Motor neuron (in vitro differentiated cells): Measurements from ENCODE around the gene ABCA2. TPM values are rescaled to one million over a fixed set of nuclear protein-coding genes. Genes with fewer than 3 reads are reported as not detected.

Experiments
- ATAC-seq, 8 experiments: fragments of 200-7000 bp; cut with Tn5 transposase; replicated peaks in 6 of 8; 2 replicates each; pipeline ENCODE4 v1.8.0; 2021; ENCODE audit warnings: mild to moderate bottlenecking in 8 of 8, moderate library complexity in 8 of 8
- H3K27ac ChIP-seq, 2 donors: fragments of 250-450 bp; sonication (Bioruptor Pico); 2 replicates each; pipeline ENCODE4 v1.9.0; 2021; ENCODE audit warnings: antibody characterized with exemption in 2 of 2, mild to moderate bottlenecking in 2 of 2, moderate library complexity in 1 of 2
- H3K4me1 ChIP-seq, 2 donors: fragments of 250-450 bp; sonication (Bioruptor Pico); replicated peaks in 1 of 2; 2 replicates each; pipeline ENCODE4 v1.6.1; 2021; ENCODE audit warnings: antibody characterized with exemption in 2 of 2, mild to moderate bottlenecking in 2 of 2, moderate library complexity in 1 of 2
- H3K4me3 ChIP-seq, 5 donors: fragments of 250-450 bp; sonication (Bioruptor Pico); 2 replicates each; pipeline ENCODE4 v1.9.0; 2021; ENCODE audit warnings: antibody characterized with exemption in 5 of 5, mild to moderate bottlenecking in 5 of 5, moderate library complexity in 4 of 5
- WGBS, 10 experiments: fragments of 450-650 bp; shearing (Covaris generic); methylation state at CpG; one replicate each; pipeline ENCODE4 v1.0.0; 2022; 5-methylcytosine and 5-hydroxymethylcytosine counted together
- in situ Hi-C, 9 experiments: fragments of 400-800 bp; cut with MboI; loops; one replicate each; pipeline ENCODE4 v1.15.0; 2021; ENCODE audit warnings: low sequenced_read_pairs in 9 of 9, low pct_unique_long_range_greater_than_20kb in 2 of 9; ENCODE audit not compliant: unreplicated experiment in 9 of 9
- total RNA-seq, 8 experiments: library from RNA; unstranded; fragments of 300-600 nt; gene quantifications; 2 replicates each; pipeline versions ENCODE4 v1.2.3 to v1.2.4, GENCODE V29; 2022

Gene ABCA2
- total RNA-seq, 8 experiments from 2014 or later = 8.1 to 27.9 (median 18.0) TPM

GRCh38 chr9:137056739-137057415 lies 28.8 kb upstream of the ABCA2 start:
- ATAC-seq = no peak
- WGBS, 10 experiments = 49 to 100% (median 80%) methylated on average over 1 to 13 of the region's 17 CpGs
- in situ Hi-C loops = no loop called here
- Histone ChIP-seq H3K4me3 (no peak overlapping the region), H3K4me1 (peaks cover 2 to 23% of the 10 kb centered on the region in 2 donors), H3K27ac (no peak overlapping the region)

GRCh38 chr9:137055385-137056364 lies 27.6 kb upstream of the ABCA2 start:
- in situ Hi-C loops = no loop called here
- Histone ChIP-seq H3K4me1 (peaks cover 2 to 23% of the 10 kb centered on the region in 2 donors), H3K4me3 (no peak overlapping the region), H3K27ac (no peak overlapping the region)
- peak; percentile 68 to 88 (median 81) for ATAC-seq
- 0 to 76% (median 17%) methylated on average over 1 to 5 of the region's 28 CpGs; no CpG with 5 or more reads in 4 of the 10 experiments for WGBS, 10 experiments

- Histone ChIP-seq H3K4me3 (no peak overlapping the region), H3K4me1 (peaks cover 2 to 23% of the 10 kb centered on the region in 2 donors), H3K27ac (no peak overlapping the region)
- peak in 1 of 8 experiments; percentile 4 for ATAC-seq
- 80 to 100% (median 100%) methylated on average over 1 to 3 of the region's 17 CpGs; no CpG with 5 or more reads in 7 of the 10 experiments for WGBS, 10 experiments
- in situ Hi-C loops = no loop called here
These were observed 26.9 kb upstream of the ABCA2 start for GRCh38 chr9:137054932-137055384.

GRCh38 chr9:137053944-137054931 lies 26.2 kb upstream of the ABCA2 start, which contains the start of gene ENTPD2:
ENTPD2 (minus strand) TSS chr9:137054061; CDS start chr9:137053997, 64 bp downstream.
- in situ Hi-C loops = no loop called here
- H3K4me1 ChIP-seq = peaks cover 2 to 26% of the 10 kb centered on the region in 2 donors
- H3K4me3 ChIP-seq = peak within 1 kb of the TSS in 3 of 5 donors; percentile 10 to 20 (median 13)
- 80 to 92% (median 86%) methylated on average over 4 of the region's 90 CpGs; no CpG with 5 or more reads in 7 of the 10 experiments for WGBS, 10 experiments
- H3K27ac ChIP-seq = no peak within 1 kb of the TSS
- ATAC-seq = peak in 6 of 8 experiments; percentile 2 to 37 (median 28)

- peaks cover 5 to 32% of the 10 kb centered on the region in 2 donors for H3K4me1 ChIP-seq
- in situ Hi-C loops = no loop called here
- ATAC-seq = peak in 1 of 8 experiments; percentile 0
- H3K4me3 ChIP-seq = peak overlapping the region in 3 of 5 donors; percentile 10 to 20 (median 13)
- H3K27ac ChIP-seq = no peak overlapping the region
- WGBS, 10 experiments = 50% methylated on average over 2 of the region's 71 CpGs; no CpG with 5 or more reads in 9 of the 10 experiments
These were observed 25.2 kb upstream of the ABCA2 start for GRCh38 chr9:137052998-137053943.

GRCh38 chr9:137052293-137052692 lies 24.3 kb upstream of the ABCA2 start:
- no peak for ATAC-seq
- in situ Hi-C loops = no loop called here
- H3K27ac ChIP-seq = no peak overlapping the region
- WGBS, 10 experiments = 53 to 90% (median 82%) methylated on average over 2 to 3 of the region's 8 CpGs; no CpG with 5 or more reads in 7 of the 10 experiments
- H3K4me3 ChIP-seq = no peak overlapping the region
- H3K4me1 ChIP-seq = peaks cover 5 to 32% of the 10 kb centered on the region in 2 donors

- H3K4me1 ChIP-seq = peaks cover 5 to 32% of the 10 kb centered on the region in 2 donors
- no peak for ATAC-seq
- WGBS, 10 experiments = 64 to 100% (median 90%) methylated on average over 1 to 9 of the region's 17 CpGs; no CpG with 5 or more reads in 6 of the 10 experiments
- in situ Hi-C loops = no loop called here
- H3K4me3 ChIP-seq = no peak overlapping the region
- no peak overlapping the region for H3K27ac ChIP-seq
These were observed 23.2 kb upstream of the ABCA2 start for GRCh38 chr9:137051145-137051724.

GRCh38 chr9:137050570-137050969 lies 22.5 kb upstream of the ABCA2 start:
- 0 to 62% (median 51%) methylated on average over 1 to 2 of the region's 5 CpGs; no CpG with 5 or more reads in 6 of the 10 experiments for WGBS, 10 experiments
- in situ Hi-C loops = no loop called here
- no peak overlapping the region for H3K27ac ChIP-seq
- ATAC-seq = peak in 1 of 8 experiments; percentile 4
- peaks cover 4 to 26% of the 10 kb centered on the region in 2 donors for H3K4me1 ChIP-seq
- no peak overlapping the region for H3K4me3 ChIP-seq

- H3K4me3 ChIP-seq = no peak overlapping the region
- ATAC-seq = peak in 6 of 8 experiments; percentile 1 to 22 (median 6)
- WGBS, 10 experiments = 37 to 38% methylated on average over 2 to 9 of the region's 38 CpGs; no CpG with 5 or more reads in 8 of the 10 experiments
- peaks cover 6 to 25% of the 10 kb centered on the region in 2 donors for H3K4me1 ChIP-seq
- in situ Hi-C loops = loop anchor here in 7 of 9 experiments (25.0 kb wide), 1 partner anchor 262 kb away; the partner anchor contains the start of genes CCDC183 (in 7 of the 7) and TMEM141 (in 7 of the 7)
- H3K27ac ChIP-seq = no peak overlapping the region
These were observed 21.8 kb upstream of the ABCA2 start for GRCh38 chr9:137049544-137050449.
